ENCODE measurements around the gene OSBP2.
A peak's percentile ranks its signal among the peaks of the same experiment; 100 is the strongest.
"Not testable (repeated sequence)": the region's sequence is repeated elsewhere in the genome, so short reads cannot be mapped to it uniquely, and the experiment has no call there.

The OSBP2 gene

GRCh38 chr22:30665266-30665665 is 29.4 kb upstream of the OSBP2 start:
- no peak overlapping the region for H3K9ac ChIP-seq (ENCODE audit: low read length)
- no peaks in the 10 kb centered on the region for H3K27me3 ChIP-seq (replicated peaks; ENCODE audit: control insufficient read depth, insufficient read depth, low read length)
- peaks cover 15% of the 10 kb centered on the region for H3K36me3 ChIP-seq (ENCODE audit: control insufficient read depth, insufficient read depth, low read length, severe bottlenecking)
- H3K9me3 ChIP-seq (ENCODE audit: control insufficient read depth, low read length) = no peaks in the 10 kb centered on the region
- H3K4me3 ChIP-seq (ENCODE audit: low read length) = no peak overlapping the region
- peaks cover 6% of the 10 kb centered on the region for H3K4me1 ChIP-seq (ENCODE audit: control insufficient read depth, insufficient read depth, low read length)
- no peak for DNase-seq (ENCODE audit: low read depth)

GRCh38 chr22:30665786-30666185 is 28.9 kb upstream of the OSBP2 start:
- H3K27me3 ChIP-seq (replicated peaks; ENCODE audit: control insufficient read depth, insufficient read depth, low read length) = no peaks in the 10 kb centered on the region
- no peaks in the 10 kb centered on the region for H3K9me3 ChIP-seq (ENCODE audit: control insufficient read depth, low read length)
- no peak overlapping the region for H3K4me3 ChIP-seq (ENCODE audit: low read length)
- no peak for DNase-seq (ENCODE audit: low read depth)
- H3K36me3 ChIP-seq (ENCODE audit: control insufficient read depth, insufficient read depth, low read length, severe bottlenecking) = peaks cover 15% of the 10 kb centered on the region
- H3K4me1 ChIP-seq (ENCODE audit: control insufficient read depth, insufficient read depth, low read length) = peaks cover 6% of the 10 kb centered on the region
- H3K9ac ChIP-seq (ENCODE audit: low read length) = no peak overlapping the region

GRCh38 chr22:30667107-30667493 is 27.6 kb upstream of the OSBP2 start:
- Histone ChIP-seq H3K9me3 (ENCODE audit: control insufficient read depth, low read length) (no peaks in the 10 kb centered on the region), H3K36me3 (ENCODE audit: control insufficient read depth, insufficient read depth, low read length, severe bottlenecking) (peaks cover 15% of the 10 kb centered on the region), H3K4me3 (ENCODE audit: low read length) (peak overlapping the region; percentile 88), H3K27me3 (replicated peaks; ENCODE audit: control insufficient read depth, insufficient read depth, low read length) (no peaks in the 10 kb centered on the region), H3K9ac (ENCODE audit: low read length) (peak overlapping the region; percentile 81), H3K4me1 (ENCODE audit: control insufficient read depth, insufficient read depth, low read length) (peaks cover 6% of the 10 kb centered on the region)
- DNase-seq (ENCODE audit: low read depth) = peak; percentile 43

- Histone ChIP-seq H3K27me3 (replicated peaks; ENCODE audit: control insufficient read depth, insufficient read depth, low read length) (no peaks in the 10 kb centered on the region), H3K4me3 (ENCODE audit: low read length) (peak within 1 kb of the TSS; percentile 88), H3K9ac (ENCODE audit: low read length) (peak within 1 kb of the TSS; percentile 81), H3K4me1 (ENCODE audit: control insufficient read depth, insufficient read depth, low read length) (peaks cover 6% of the 10 kb centered on the region), H3K9me3 (ENCODE audit: control insufficient read depth, low read length) (no peaks in the 10 kb centered on the region), H3K36me3 (ENCODE audit: control insufficient read depth, insufficient read depth, low read length, severe bottlenecking) (peaks cover 9% of the 10 kb centered on the region)
- DNase-seq (ENCODE audit: low read depth) = peak; percentile 96
These were observed 26.9 kb upstream of the OSBP2 start, which contains the start of gene DUSP18 for GRCh38 chr22:30667494-30668385. Gene DUSP18, minus strand, starts transcription at chr22:30667875. Its CDS starts 3,872 bp downstream, at chr22:30664003.

GRCh38 chr22:30668386-30668710 is 26.3 kb upstream of the OSBP2 start:
- peak overlapping the region; percentile 81 for H3K9ac ChIP-seq (ENCODE audit: low read length)

GRCh38 chr22:30671071-30671470 is 23.6 kb upstream of the OSBP2 start:
- H3K36me3 ChIP-seq (ENCODE audit: control insufficient read depth, insufficient read depth, low read length, severe bottlenecking) = no peaks in the 10 kb centered on the region
- no peaks in the 10 kb centered on the region for H3K27me3 ChIP-seq (replicated peaks; ENCODE audit: control insufficient read depth, insufficient read depth, low read length)
- DNase-seq (ENCODE audit: low read depth) = no peak
- no peak overlapping the region for H3K4me3 ChIP-seq (ENCODE audit: low read length)
- no peak overlapping the region for H3K9ac ChIP-seq (ENCODE audit: low read length)
- H3K9me3 ChIP-seq (ENCODE audit: control insufficient read depth, low read length) = no peaks in the 10 kb centered on the region
- peaks cover 6% of the 10 kb centered on the region for H3K4me1 ChIP-seq (ENCODE audit: control insufficient read depth, insufficient read depth, low read length)

More at GRCh38 chr22:30668386-30668710, 26.3 kb upstream of the OSBP2 start:
- H3K4me1 ChIP-seq (ENCODE audit: control insufficient read depth, insufficient read depth, low read length) = peaks cover 6% of the 10 kb centered on the region
- peak overlapping the region; percentile 88 for H3K4me3 ChIP-seq (ENCODE audit: low read length)
- no peaks in the 10 kb centered on the region for H3K9me3 ChIP-seq (ENCODE audit: control insufficient read depth, low read length)
- H3K36me3 ChIP-seq (ENCODE audit: control insufficient read depth, insufficient read depth, low read length, severe bottlenecking) = peaks cover 4% of the 10 kb centered on the region
- H3K27me3 ChIP-seq (replicated peaks; ENCODE audit: control insufficient read depth, insufficient read depth, low read length) = no peaks in the 10 kb centered on the region
- no peak for DNase-seq (ENCODE audit: low read depth)

GRCh38 chr22:30673136-30673535 is 21.5 kb upstream of the OSBP2 start:
- Histone ChIP-seq H3K4me3 (ENCODE audit: low read length) (no peak overlapping the region), H3K9ac (ENCODE audit: low read length) (no peak overlapping the region), H3K4me1 (ENCODE audit: control insufficient read depth, insufficient read depth, low read length) (no peaks in the 10 kb centered on the region), H3K27me3 (replicated peaks; ENCODE audit: control insufficient read depth, insufficient read depth, low read length) (no peaks in the 10 kb centered on the region), H3K9me3 (ENCODE audit: control insufficient read depth, low read length) (no peaks in the 10 kb centered on the region), H3K36me3 (ENCODE audit: control insufficient read depth, insufficient read depth, low read length, severe bottlenecking) (no peaks in the 10 kb centered on the region)
- DNase-seq (ENCODE audit: low read depth) = no peak

- no peak for DNase-seq (ENCODE audit: low read depth)
- Histone ChIP-seq H3K9ac (ENCODE audit: low read length) (no peak overlapping the region), H3K36me3 (ENCODE audit: control insufficient read depth, insufficient read depth, low read length, severe bottlenecking) (no peaks in the 10 kb centered on the region), H3K9me3 (ENCODE audit: control insufficient read depth, low read length) (no peaks in the 10 kb centered on the region), H3K27me3 (replicated peaks; ENCODE audit: control insufficient read depth, insufficient read depth, low read length) (no peaks in the 10 kb centered on the region), H3K4me1 (ENCODE audit: control insufficient read depth, insufficient read depth, low read length) (peaks cover 6% of the 10 kb centered on the region), H3K4me3 (ENCODE audit: low read length) (no peak overlapping the region)
These were observed 20.2 kb upstream of the OSBP2 start for GRCh38 chr22:30674482-30674881.

- Histone ChIP-seq H3K27me3 (replicated peaks; ENCODE audit: control insufficient read depth, insufficient read depth, low read length) (no peaks in the 10 kb centered on the region), H3K4me1 (ENCODE audit: control insufficient read depth, insufficient read depth, low read length) (peaks cover 6% of the 10 kb centered on the region), H3K4me3 (ENCODE audit: low read length) (no peak overlapping the region), H3K36me3 (ENCODE audit: control insufficient read depth, insufficient read depth, low read length, severe bottlenecking) (no peaks in the 10 kb centered on the region), H3K9ac (ENCODE audit: low read length) (no peak overlapping the region), H3K9me3 (ENCODE audit: control insufficient read depth, low read length) (no peaks in the 10 kb centered on the region)
- DNase-seq (ENCODE audit: low read depth) = no peak
These were observed 19.2 kb upstream of the OSBP2 start for GRCh38 chr22:30675436-30675835.

- not testable (repeated sequence) for H3K36me3 ChIP-seq (ENCODE audit: control insufficient read depth, insufficient read depth, low read length, severe bottlenecking); DNase-seq (ENCODE audit: low read depth); H3K9me3 ChIP-seq (ENCODE audit: control insufficient read depth, low read length); H3K27me3 ChIP-seq (replicated peaks; ENCODE audit: control insufficient read depth, insufficient read depth, low read length); H3K4me3 ChIP-seq (ENCODE audit: low read length); H3K9ac ChIP-seq (ENCODE audit: low read length)
- H3K4me1 ChIP-seq (ENCODE audit: control insufficient read depth, insufficient read depth, low read length) = peaks cover 14% of the 10 kb centered on the region
These were observed 18.1 kb upstream of the OSBP2 start for GRCh38 chr22:30676565-30676964.

- H3K9ac ChIP-seq (ENCODE audit: low read length); H3K9me3 ChIP-seq (ENCODE audit: control insufficient read depth, low read length); H3K36me3 ChIP-seq (ENCODE audit: control insufficient read depth, insufficient read depth, low read length, severe bottlenecking); H3K4me3 ChIP-seq (ENCODE audit: low read length); DNase-seq (ENCODE audit: low read depth); H3K27me3 ChIP-seq (replicated peaks; ENCODE audit: control insufficient read depth, insufficient read depth, low read length): not testable (repeated sequence)
- H3K4me1 ChIP-seq (ENCODE audit: control insufficient read depth, insufficient read depth, low read length) = peaks cover 14% of the 10 kb centered on the region
These were observed 14.6 kb upstream of the OSBP2 start for GRCh38 chr22:30679895-30680690.

Measured in adipocyte (in vitro differentiated cells).